GM12874 (cell line): Measurements from ENCODE around the gene C1orf232.

ENCODE experiments used
- TF ChIP-seq, protein P1 (sequence below): IDR thresholded peaks from 2 replicates; pipeline ENCODE4 v1.5.1; 2011; ENCODE audit warnings: low read depth, mild to moderate bottlenecking, control low read depth, low read length, moderate library complexity; ENCODE audit not compliant: insufficient read depth

Gene C1orf232

DNA sequence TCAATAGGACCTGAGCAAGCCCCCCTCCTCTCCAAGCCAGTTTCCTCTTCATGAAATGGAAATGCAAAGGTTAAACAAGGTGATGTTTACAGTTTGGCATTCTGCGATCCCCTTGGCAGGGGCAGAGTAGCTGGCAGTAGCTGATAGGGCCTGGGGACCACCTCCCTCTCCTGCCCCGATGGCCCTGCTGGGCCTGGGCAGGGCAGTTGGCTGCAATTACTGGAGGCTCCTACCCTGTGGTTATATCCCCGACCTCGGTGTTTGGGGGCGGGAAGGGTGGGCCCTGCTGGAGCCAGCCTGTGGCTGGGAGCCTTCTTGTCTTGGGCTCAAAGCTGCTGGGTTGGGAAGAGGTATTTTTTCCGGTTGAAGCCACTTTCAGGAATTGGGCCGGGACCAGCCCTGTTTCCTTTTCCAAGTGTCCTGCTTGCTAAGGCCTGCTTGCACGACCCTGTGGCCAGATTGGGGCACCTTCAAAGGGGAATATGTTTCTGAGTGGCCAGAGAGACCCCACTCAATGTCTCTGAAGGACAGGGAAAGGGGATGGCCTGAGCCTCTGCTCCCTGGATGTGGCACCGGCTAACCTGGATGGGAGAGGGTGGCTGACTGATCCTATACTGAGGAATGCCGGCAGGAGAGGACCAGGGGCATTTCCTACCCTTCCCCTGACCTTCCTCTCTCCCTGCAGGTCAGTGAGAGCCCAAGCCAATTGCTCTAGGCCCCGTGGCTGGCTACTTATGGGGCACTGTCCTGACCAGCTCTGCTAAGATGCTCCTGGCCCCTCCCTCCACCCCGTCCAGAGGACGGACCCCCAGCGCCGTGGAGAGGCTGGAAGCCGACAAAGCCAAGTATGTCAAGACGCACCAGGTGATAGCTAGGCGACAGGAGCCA is 8.0 kb downstream of the C1orf232 start:
- TF ChIP-seq, protein P1, sequence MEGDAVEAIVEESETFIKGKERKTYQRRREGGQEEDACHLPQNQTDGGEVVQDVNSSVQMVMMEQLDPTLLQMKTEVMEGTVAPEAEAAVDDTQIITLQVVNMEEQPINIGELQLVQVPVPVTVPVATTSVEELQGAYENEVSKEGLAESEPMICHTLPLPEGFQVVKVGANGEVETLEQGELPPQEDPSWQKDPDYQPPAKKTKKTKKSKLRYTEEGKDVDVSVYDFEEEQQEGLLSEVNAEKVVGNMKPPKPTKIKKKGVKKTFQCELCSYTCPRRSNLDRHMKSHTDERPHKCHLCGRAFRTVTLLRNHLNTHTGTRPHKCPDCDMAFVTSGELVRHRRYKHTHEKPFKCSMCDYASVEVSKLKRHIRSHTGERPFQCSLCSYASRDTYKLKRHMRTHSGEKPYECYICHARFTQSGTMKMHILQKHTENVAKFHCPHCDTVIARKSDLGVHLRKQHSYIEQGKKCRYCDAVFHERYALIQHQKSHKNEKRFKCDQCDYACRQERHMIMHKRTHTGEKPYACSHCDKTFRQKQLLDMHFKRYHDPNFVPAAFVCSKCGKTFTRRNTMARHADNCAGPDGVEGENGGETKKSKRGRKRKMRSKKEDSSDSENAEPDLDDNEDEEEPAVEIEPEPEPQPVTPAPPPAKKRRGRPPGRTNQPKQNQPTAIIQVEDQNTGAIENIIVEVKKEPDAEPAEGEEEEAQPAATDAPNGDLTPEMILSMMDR = no peak

DNA sequence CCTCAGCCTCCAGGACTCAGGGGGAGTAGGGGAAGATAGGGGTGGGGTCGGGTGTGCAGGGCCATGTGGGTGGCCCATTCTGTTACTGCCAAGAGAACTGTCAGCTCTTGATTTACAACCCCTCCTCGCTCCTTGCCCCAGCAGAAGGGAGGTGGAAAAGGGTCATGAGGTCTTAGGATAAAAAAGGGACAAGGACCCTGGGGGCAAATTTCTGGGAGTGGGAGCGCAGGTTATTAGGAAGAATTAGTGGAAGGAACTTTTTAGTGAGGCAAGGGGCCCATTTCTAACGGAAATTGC is 9.1 kb downstream of the C1orf232 start:
- TF ChIP-seq, protein P1 = no peak

DNA sequence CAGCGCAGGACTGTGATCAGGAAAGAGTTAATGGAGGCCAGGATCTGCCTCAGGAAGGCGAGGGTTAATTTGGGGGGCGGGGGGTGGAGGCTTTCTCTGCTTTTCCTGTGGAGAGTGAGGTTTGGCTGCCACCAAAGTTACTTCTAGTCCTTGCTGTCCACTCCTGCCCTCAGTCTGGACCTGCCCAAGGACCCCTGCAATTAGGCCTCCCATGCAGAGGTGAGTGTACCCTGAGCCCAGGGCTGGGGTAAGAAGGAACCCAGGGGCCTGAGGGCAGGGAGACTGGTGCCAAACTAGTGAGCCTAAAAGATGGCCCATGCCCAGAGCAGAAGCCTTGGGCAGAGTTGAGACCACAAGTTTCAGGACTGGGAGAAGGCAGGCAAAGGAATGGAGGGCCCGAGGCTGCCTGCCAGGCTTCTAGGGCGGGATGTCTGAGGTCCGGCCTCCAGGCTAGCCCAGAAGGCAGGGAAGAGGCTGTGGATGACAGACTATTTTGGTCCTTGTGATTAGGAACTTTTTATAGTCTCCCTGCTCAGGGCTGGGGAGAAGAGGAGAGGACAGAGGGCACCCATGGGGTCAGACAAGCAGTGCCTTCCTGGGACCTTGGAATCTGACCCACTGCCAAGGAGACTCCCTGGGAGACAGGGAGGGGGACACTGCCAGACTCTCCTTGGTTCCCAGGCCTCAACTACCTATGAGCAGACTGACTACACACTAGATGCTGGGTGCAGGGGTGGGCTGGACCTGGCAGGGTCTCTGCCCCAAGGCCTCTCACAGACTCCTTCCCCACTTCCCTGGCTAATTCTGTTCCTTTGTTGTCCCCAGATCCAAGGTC is 9.6 kb downstream of the C1orf232 start, which contains the start of gene FAM110D:
Gene FAM110D (plus strand): TSS at position 172 of the 835 bp plus-strand sequence. CDS start 2,213 bp downstream, outside the sequence.
- TF ChIP-seq, protein P1 = no peak

DNA sequence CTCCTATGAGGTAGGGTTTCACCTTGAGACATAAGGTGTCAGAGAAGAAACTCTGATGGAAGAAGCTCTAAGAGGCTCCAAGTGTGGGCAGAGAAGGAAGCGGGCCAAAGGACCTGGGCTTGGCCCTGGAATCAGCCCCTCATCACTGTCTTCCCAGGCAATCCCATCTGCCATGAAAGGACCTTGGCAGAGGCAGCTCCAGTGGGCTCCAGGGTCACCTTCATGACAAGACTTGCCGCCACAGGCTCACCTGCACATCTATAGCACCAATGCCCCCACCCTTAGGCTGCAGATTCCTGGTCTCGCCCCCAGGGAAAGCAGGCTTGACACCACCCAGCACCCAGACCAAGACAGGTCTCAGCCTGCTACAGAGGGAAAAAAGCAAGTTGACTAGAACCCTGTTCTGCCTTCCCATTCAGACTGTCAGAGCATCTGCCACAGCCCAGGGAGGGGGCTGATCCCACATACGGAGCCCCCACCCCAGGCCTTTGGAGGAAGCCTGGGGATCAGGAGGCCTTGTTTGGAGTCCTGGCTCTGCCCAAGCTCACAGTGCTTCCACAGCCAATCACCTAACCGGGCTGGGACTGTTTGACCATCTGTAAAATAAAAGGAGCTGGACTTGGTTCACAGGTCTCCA is 10.4 kb downstream of the C1orf232 start:
- TF ChIP-seq, protein P1 = no peak

DNA sequence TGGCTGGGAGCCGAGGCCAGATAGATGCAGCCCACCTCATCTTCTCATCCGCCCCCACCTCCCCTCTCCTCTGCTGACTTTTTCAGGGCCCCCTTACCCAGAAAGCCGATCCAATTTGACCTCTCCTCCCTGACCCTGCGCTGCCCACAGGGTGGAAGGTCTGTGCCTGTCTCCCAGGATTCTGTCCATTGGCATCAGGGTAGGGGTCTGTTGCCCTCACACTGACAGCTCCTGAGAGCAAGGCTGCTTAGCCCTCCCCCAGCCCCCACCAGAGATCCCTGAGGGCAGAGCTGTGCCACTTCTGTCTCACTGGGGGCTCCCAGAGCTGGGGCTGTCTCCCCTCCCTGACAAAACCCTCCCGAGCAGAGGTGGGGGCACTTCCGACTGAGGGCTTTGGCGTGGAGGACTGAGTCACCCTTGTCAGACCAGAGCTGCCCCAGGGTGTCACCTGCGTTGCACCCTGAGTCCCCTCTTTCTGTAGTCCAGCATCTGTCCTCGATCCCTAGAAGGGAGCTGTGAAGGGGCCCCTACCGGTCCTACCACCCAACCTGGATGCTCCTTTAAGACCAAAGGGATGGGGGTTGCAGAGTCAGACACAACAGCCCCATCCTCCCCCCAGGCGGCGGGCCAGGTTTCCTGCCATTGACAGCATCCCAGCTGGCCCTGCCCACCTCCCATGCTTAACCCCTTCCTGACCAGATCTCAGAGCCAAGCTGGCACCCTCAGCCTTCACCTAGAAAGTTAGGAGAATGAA is 12.3 kb downstream of the C1orf232 start:
- TF ChIP-seq, protein P1 = no peak

DNA sequence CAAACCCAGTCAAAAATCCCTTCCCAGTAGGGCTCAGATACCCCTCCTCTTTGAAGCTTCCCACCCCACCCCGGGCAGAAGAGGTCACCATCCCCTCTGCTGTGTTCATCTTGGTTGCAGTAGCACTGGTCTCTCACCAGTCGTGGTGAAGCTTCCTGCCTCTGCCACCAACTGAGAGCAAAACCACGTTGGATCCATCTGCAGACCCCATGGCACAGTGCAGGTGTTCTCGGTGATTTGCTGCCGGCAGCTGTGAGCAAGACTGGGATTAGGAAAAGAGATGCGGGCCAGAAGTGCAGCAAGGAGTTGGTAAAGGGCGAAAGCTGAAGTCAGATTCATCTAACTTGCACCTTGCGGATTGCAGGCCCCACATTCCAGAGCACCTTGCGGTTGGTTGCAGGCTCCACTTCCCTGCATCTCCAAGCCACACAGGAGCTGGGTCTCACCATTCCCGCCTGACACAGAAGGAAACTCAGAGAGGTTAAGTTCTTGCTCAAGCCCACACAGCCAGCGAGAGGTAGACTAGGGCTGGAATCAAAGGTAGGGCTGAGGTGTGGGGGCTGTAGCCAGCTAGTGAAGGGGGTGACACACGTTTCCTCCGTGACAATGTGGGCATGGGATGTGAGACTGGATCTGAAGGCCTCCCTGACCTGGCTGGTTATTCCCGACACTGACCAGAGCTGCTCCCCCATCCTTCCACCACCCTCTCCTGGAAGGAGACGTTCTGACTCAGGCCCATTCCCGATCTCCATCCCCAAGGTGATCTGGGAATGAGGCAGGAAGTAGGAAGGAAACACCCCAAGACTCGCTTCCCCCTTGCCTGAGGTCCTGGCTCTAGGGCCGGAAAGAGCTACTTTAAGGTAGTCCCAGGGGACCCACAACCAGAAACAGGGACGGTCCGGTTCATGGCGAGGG is 13.1 kb downstream of the C1orf232 start:
- TF ChIP-seq, protein P1 = no peak
